SKM-1 treated with dmso at 0.1 percent for 144 hours (cell line): ENCODE measurements around the gene SUGCT.
A peak's percentile ranks its signal among the peaks of the same experiment; 100 is the strongest.
"Not testable (repeated sequence)": the region's sequence is repeated elsewhere in the genome, so short reads cannot be mapped to it uniquely, and the experiment has no call there.

Source experiments
- DNase-seq: peaks from one replicate; lab custom pipeline; 2025; ENCODE audit not compliant: unreplicated experiment; lab: John Stamatoyannopoulos, UW

SUGCT gene

DNA sequence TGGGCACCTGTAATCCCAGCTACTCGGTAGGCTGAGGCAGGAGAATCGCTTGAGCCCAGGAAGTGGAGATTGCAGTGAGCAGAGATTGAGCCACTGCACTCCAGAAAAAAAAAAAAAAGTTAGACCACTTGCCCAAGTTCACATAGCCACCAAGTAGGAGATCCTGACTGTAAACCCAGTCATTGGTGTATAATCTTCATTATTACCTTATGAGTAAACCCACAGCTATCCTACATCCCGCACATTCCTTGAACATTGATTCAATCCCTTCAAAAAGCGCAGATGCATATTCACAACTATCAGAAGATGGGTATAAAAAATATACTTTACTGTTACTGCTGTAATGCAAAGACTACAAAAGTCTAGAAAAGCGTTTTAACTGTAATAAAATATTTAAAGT lies 512.9 kb downstream of the SUGCT start:
- DNase-seq = no peak

DNA sequence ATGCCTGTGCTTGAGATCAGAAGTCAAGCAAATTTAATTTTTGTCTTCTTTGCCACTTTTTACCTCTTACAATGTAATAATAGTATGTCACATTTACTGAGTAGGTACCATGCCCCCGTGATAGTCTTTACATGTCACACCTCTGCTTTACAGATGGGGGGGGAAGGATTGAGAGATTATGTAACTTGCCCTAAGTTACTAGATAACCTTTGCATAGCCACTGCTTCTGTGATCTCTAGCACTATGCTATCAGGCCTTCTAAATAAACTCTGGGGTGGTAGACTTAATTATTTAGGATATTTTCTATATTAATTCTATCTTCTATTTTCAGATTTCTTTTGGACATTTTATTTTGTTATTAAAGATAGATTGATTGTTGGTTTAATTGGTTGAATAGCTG lies 514.4 kb downstream of the SUGCT start:
- no peak for DNase-seq

DNA sequence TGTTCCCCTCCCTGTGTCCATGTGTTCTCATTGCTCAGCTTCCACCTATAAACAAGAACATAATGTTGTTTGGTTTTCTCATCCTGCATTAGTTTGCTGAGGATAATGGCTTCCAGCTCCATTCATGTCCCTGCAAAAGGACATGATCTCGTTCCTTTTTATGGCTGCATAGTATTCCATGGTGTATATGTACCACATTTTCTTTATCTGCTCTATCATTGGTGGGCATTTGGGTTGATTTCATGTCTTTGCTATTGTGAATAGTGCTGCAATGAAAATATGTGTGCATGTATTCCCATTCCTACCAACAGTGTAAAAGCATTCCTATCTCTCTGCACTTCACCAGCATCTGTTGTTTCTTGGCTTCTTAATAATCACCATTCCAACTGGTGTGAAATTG lies 516.1 kb downstream of the SUGCT start:
- DNase-seq = not testable (repeated sequence)

DNA sequence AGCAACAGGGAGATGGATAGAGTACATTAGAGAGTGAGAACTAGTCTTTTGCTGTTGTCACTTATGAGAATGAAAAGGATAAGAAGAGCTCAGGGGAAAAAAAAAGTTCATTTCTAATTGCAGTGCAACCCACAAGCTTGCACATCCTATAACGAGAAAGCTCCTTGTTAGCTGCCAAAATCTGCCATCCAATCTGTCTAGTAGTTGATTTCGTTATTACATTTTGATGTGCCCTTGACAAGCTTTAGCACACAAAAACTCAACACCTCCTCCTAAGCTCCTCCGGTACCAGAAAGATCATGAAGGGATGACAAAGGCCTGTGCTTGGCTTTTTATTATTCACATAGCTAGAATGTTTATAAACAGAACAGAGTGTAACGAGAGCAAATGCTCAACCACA lies 519.4 kb downstream of the SUGCT start:
- no peak for DNase-seq

DNA sequence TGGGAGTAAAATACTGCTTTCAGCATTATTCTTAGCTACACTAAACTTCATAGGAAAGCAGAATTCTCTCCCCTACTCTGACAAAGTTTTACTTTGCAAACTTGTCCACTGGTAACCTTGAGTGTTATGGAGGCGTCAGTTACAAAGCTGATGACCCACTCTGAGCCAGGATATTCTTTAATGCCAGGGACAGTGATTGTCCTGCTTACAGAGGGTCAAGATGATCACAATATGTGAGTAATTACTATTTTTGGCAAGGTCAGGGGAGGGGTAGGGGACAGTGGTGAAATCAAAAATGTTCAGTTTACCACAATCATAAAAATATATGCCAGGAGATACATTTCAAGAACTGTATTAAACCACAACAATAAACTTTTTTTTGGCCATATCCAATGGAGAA lies 520.6 kb downstream of the SUGCT start:
- no peak for DNase-seq

DNA sequence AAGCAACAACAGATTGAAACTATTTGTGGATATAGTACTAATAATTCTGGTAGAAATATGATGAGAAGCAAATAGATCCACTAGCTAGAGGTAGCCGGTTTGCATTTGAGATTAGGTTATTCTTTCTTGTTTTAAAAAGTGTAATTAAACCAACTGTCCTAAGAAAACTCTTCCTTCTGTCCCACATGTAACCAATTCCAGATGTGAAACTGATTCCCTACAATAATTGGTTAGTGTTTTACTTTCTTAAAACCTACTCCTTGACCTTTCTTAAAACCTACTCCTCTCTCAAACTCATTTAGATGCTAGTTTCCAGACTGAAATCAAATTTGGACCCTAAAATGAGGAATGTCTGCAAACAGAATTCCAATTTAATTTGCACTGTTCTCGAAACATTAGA lies 521.5 kb downstream of the SUGCT start:
- DNase-seq = no peak

DNA sequence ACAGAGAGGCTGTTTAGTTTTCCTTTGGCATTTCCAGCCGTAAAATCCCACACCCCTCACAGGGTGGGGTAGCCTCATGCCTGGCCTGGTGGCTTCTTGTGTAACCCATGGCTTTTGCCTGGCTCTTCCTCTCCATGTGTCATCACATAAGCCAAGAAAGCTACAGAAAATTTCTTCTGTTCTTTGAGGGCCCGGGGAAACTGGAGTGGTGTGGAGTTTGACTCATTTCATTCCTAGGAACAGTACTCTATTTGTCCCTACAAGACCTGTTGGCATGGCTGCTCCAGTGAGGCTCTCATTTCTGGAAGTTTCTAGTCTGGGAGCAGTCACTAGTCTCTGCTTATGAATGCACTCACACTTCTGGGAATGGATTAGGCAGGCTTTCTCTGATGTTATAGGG lies 523.9 kb downstream of the SUGCT start:
- DNase-seq = no peak

DNA sequence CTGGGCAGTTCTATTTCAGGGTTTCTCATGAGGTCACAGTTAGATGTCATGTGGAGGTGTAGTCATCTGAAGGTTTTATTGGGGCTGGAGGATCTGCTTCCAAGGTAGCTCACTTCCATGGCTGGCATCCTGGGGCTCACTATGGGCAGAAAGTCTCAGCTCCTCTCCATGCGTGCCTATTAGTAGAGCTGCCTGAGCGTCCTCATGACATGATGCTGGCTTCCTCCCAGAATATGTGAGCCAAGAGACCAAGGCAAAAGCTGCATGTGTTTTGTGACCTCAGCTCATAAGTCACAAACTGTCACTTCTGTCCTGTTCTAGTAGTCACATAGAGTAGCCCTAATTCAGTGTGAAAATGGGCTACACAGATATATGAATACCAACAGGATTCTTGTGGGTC lies 524.4 kb downstream of the SUGCT start:
- DNase-seq = no peak

DNA sequence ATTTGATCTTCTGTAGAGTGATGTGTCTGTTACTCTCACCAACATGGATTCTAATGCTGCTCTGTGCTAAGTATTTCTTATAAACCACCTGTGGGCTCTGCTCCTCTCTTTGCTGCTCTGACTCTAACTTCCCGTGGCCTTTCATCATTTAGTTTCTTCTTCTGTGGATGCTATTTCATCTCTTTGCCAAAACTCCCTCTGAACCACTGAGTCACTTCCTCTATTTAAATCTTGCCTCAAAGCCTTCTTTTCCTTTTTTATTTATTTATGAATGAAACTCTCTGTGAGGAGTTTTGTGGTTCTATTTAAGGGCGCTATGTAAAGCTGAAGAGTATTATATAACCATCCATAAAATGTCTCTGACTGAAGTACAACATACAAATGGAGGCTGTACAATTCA lies 538.5 kb downstream of the SUGCT start:
- DNase-seq = peak; percentile 21

DNA sequence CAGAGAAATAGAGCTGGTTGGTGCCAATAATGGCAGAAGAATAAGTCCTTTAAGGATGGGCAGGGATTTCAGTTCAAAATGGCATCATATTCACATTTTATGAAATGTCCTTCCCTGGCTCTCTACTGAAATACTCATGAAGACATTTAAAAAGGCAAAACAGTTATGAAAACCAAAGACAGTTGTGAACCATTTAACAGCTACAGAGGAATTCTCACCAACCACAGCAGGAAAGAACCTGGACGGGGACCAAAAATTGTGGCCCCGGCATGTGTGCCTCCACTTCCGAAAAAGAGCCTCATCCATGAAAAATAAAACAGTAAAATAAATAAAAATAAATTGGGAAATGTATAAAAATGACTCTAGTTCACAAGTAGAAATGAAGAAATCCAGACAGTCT lies 539.5 kb downstream of the SUGCT start:
- no peak for DNase-seq

DNA sequence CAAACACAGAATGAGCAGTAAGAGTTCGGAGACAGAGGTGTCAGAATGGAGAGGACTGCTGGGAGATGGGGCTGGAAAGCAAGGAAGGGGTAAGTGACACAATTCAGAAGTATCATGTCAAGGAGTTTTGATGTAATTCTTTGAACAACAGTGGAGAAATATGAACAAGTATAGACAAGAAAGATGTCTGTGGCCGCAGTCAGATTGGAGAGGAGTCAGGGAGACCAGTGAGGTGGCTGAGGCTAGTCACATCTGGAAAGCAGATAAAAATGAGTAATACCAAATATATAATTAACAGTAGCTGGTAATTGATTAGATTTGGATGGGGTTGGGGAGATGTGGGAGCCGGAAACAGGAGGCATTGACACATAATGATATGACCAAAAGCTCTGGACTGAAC lies 540.9 kb downstream of the SUGCT start:
- no peak for DNase-seq

DNA sequence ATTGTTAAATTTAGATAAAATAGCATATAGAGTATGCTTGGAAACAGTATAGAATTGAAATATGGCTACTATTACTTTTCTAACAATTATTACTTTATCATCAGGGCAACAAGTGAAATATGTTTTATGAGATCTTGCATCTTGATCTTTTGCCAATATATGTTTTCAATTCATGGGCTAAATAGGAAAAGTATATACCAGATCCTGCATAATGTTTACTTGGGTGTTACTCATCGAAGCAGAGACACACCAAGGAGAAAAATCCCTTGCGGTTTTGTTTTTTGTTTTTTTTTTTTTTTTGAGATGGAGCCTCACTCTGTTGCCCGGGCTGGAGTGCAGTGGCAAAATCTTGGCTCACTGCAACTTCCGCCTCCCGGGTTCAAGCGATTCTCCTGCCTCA lies 541.4 kb downstream of the SUGCT start:
- no peak for DNase-seq

DNA sequence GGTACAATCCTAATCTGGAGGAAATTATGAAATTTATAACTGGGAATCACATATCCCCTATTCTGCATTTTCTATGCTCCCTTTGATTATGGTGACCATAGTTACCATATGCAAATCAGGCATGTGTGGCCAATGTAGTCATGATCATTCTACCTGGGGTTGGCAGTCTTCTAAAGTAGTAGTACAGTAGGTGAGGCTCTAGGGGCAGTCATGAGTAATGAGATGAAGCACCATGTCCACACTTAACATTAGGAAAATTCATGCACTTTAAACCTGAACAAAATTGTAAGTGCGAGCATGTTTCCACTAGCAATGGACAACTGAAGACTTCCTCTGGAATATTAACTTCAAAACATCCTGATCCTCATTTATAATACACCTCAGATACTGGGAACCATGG lies 545.9 kb downstream of the SUGCT start:
- DNase-seq = peak; percentile 5

DNA sequence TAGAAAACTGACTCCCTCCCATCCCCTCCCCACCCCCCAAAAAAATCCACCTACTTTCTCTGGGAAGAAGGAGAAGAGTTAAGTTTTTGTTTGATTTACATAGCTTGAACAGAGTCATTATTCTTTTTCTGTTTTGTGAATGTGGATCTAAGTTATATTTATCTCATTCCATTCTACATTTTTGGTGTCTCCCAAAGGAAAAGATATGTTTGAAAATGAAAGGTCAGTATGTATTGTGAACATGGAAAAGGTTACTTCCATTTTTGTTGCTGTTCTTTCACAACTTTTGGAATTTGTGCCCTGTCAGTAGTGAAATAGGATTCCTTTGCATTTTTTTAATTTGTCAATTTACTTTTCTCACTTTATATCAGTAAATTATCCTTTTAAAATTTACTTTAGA lies 547.9 kb downstream of the SUGCT start:
- no peak for DNase-seq

DNA sequence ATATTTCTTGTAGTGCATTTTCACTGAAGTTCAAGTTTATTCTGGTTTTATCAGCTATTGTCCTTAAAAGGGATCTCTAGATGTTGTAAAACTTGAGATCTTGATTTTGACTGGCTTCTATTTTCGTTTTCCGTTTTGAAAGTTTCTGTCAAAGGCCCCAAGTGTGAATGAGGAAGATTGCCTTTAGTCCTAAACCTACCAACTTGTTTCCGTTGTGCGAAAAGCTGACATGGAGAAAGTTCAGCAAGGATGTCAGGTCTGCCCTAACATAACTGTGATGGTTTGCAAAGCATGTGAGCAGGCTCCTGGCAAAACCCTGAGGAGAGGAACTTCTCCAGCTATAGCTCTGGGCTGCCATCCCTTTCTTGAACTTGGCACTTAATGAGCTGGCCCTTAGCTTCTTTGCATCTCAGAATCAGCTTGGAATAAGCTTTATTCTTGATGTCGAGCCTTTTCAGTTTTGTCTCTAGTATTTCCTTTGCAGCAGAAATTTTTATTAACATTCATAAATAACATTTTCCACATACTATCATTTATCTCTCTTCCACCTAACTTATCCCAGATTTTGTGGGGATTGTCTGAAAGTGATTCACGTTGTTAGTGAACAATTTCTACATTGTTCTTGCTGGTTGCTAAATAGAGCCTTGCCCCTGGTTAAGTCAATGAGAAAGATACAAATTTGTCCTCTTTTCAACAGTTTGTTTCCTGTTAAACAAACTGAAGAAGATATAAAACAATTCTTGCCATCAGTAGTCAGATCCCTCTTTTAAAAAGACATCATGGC lies 559.4 kb downstream of the SUGCT start:
- DNase-seq = no peak

DNA sequence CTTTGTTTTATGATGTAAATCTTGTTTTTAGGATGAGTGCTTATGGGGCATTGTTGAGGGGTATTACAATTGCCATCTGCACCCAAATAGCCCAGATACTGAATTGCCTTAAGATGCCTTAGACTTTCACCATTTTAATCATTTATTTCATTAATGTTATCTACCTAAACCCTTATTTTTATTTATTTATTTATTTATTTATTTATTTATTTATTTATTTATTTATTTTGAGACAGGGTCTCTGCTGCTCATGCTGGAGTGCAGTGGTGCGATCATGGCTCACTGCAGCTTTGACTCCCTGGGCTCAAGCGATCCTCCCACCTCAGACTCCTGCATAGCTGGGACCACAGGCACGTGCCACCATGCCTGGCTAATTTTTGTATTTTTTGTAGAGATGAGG lies 560.2 kb downstream of the SUGCT start:
- no peak for DNase-seq

DNA sequence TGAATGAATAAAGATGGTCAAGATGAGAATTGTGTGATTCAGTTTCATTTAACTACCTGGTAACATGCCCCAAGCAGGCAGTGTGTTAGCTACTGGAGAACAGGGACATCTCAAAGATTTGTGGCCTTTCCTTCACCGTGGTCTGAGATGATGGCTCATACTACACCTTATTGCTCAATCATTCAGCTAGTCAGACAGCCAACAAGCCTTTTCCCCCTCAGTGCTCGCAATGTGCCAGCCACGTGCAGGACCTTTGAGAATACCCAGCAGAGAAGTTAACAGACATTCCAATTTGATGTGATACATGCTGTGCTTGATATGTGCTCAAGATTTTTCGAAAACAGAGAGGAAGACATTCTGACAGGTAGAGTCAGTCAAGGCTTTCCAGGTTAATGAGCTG lies 562.8 kb downstream of the SUGCT start:
- DNase-seq = no peak

DNA sequence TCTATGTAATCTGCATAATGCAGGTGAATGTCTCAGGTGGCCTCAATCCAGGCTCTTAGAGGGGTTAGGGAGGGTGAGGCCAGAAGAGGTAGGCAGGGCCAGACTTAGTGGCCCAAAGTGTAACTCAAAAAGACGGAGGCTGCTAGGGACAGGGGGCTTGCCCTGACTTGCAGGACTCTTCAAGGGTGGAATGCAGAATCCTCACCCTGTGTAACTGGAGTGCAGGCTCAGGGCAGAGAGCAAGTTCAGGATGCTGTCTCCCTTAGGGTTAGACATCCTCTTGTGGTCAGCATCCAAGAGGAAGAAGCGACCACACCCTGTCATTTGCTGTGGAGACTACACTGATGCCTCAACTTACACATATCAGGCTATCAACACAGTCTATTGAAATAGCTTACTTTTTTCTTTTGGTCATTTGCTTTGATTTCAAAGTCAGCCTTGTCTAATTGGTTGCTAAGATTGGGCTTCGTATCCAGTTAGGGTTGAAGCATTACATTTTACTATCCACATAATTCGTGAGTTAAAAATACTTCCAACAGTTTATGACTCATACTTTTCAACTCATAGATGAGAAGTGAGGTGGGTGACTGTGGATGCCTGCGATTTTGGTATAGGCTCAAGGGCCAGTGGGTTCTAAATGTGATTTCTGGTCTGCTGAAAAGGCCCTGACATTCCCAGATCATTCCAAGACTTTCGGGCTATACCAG lies 563.6 kb downstream of the SUGCT start:
- no peak for DNase-seq

DNA sequence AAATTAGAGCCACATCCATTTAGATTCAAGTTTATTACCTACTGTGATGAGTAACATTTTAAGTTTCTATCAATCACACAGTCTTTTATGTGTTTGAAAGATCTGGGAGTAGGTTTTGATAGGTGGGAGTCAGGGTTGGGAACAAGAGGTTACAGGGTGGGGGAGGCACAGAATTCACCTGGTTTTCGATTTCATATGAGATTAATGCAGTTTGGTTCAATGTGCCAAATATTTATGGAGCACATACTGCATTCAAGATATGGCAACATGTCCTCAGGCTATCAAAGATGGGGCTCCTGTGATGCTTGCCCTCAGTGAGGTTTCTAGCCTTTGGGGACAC lies 564.1 kb downstream of the SUGCT start:
- DNase-seq = no peak

DNA sequence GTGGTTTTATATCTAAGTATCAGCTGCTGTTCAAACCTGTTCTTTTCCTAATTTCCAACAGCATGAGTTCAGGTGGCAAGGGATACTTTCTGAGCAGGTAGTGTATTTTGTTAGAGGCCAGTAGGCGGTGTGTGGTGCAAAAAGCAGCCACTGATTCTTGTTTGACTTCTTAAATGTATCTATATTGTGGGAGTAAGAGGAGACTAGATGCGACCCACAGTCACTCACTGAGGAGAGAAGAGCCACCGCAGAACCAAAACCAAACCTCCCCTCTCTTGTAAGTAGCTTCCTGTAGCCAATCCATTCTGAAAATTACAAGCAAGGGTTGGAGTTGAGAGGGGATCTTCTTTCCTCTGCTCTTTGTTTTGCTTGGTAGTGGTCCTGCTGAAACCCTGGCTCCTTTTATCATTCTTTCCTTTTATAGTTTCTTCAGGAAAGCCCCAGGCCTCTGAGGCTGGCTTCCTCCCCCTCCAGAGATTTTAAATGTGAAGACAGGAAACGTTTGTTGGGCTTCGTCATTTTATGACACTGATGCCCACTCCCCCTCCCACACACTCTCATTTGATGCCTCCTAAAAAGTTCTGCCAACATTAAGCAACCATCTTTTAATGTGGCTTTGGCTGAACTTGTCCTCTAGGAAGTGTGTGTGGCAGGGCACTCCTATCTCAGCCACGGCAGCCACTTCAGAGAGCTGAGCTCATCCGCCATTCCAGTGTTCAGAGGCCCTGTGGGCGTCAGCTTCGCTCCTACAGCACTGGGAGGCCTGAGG lies 566.0 kb downstream of the SUGCT start:
- DNase-seq = no peak

DNA sequence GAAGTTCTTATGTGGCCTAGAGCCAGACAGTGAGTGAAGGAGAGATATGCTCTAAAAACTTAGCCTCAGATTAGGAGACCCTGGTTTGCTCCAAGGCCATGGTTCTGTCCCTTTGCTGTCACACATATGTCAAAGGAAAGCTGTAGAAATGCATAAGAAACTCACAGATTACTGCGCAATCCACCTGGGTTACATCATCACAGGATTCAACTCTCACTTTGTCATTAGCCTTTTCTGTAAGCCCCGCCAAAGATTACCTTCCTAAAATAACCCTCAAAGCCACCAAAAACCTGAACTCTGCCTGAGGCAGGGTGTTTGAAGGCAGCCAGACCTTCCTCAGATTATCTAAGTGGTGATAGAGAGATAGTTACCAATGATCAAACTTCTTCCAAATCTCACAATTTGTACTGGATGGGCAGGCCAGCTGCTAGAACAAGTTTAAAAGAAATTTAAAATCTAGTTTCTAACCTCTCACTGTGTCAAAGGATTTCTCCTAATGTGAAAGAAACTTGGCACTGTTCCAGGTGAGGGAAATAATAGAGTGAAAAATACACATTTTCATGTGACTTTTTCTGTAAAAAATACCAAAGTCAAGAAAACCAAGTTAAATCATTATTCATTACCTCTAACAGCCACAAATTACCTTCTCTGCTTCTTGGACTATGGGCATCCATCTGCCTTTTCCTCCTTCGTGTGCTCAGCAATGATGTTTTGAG lies 567.2 kb downstream of the SUGCT start:
- peak; percentile 47 for DNase-seq

DNA sequence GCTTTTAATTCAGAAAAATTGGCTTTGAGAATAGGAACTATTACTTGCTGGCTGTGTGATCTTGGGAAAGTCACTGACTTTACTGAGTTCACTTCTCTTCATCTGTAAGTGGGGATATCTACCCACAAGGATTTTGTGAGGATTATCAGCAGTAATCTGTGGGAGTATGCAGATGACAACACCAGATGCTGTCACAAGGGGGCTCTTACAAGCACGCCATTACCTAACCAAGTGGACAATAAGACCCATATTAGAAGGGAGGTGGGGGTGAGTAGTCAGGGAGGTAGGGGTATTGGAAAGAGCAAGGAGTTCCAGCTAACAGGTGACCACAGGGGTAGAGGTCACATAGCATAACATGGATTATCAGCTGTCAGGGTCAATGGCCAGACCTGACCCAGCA lies 569.4 kb downstream of the SUGCT start:
- no peak for DNase-seq
